ENCODE measurements around the gene EFNA5. TPM values are rescaled to one million over a fixed set of nuclear protein-coding genes. Genes with fewer than 3 reads are reported as not detected.

Gene EFNA5
- polyA plus RNA-seq, 1 donor from 2014 or later = 4.2 TPM

GRCh38 chr5:107512029-107512428, 158.7 kb downstream of the EFNA5 start:
- Histone ChIP-seq H3K9ac (ENCODE audit: low read length) (no peak overlapping the region), H3K27me3 (ENCODE audit: insufficient read depth, low read depth, low read length) (no peaks in the 10 kb centered on the region), H2AFZ (ENCODE audit: low read depth, low read length) (no peak overlapping the region), H3K36me3 (ENCODE audit: insufficient read depth, low read length) (no peaks in the 10 kb centered on the region), H3F3A (ENCODE audit: insufficient read depth, low read length, poor library complexity, severe bottlenecking) (no peaks in the 10 kb centered on the region), H3K4me2 (ENCODE audit: low read length) (no peak overlapping the region), H3K9me3 (ENCODE audit: low read length) (no peaks in the 10 kb centered on the region), H4K20me1 (ENCODE audit: insufficient read depth) (no peaks in the 10 kb centered on the region), H3K27ac (ENCODE audit: low read length) (no peak overlapping the region), H3K4me3 (ENCODE audit: low read length) (no peak overlapping the region), H3K9me2 (ENCODE audit: insufficient read depth, low read length) (no peaks in the 10 kb centered on the region), H3K79me2 (replicated peaks; ENCODE audit: insufficient read depth, low read length) (peaks cover 8% of the 10 kb centered on the region)
- no peak for TF ChIP-seq POLR2AphosphoS5 (IDR thresholded peaks at IDR 0.05)
- TF ChIP-seq MXI1 (conservative IDR thresholded peaks at IDR 0.05; ENCODE audit: poor library complexity, severe bottlenecking) = no peak
- no peak for TF ChIP-seq EZH2 (IDR thresholded peaks at IDR 0.05; ENCODE audit: borderline replicate concordance, insufficient read depth, low read length, poor library complexity, severe bottlenecking)
- TF ChIP-seq REST (IDR thresholded peaks at IDR 0.05; ENCODE audit: borderline replicate concordance) = no peak
- no peak for TF ChIP-seq TAF1 (IDR thresholded peaks at IDR 0.05; ENCODE audit: low read depth)
- TF ChIP-seq CTCF (IDR thresholded peaks at IDR 0.05; ENCODE audit: poor library complexity, severe bottlenecking) = no peak
- TF ChIP-seq EP300 (conservative IDR thresholded peaks at IDR 0.05; ENCODE audit: poor library complexity, severe bottlenecking) = no peak
- TF ChIP-seq SMC3 (conservative IDR thresholded peaks at IDR 0.05; ENCODE audit: poor library complexity) = no peak
- TF ChIP-seq RAD21 (conservative IDR thresholded peaks at IDR 0.05) = no peak

DNA sequence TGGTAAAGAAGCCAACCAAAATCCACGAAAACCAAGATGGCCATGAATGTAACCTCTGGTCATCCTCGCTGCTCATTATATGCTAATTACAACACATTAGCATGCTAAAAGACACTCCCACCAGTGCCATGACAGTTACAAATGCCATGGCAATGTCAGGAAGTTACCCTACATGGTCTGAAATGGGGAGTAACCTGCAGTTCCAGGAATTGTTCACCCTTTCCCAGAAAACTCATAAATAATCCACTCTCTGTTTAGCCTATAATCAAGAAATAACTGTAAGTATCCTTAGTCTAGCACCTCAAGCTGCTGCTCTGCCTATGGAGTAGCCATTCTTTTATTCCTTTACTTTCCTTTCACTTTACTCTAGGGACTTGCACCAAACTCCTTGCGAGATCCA, 160.6 kb downstream of the EFNA5 start:
- H3K79me2 ChIP-seq (replicated peaks; ENCODE audit: insufficient read depth, low read length) = peaks cover 13% of the 10 kb centered on the region
- no peaks in the 10 kb centered on the region for H3K9me3 ChIP-seq (ENCODE audit: low read length)
- H3K27ac ChIP-seq (ENCODE audit: low read length) = no peak overlapping the region
- no peak overlapping the region for H3K4me3 ChIP-seq (ENCODE audit: low read length)
- H2AFZ ChIP-seq (ENCODE audit: low read depth, low read length) = no peak overlapping the region
- H4K20me1 ChIP-seq (ENCODE audit: insufficient read depth) = no peaks in the 10 kb centered on the region
- TF ChIP-seq EP300 (conservative IDR thresholded peaks at IDR 0.05; ENCODE audit: poor library complexity, severe bottlenecking) (no peak), POLR2AphosphoS5 (IDR thresholded peaks at IDR 0.05) (no peak), RAD21 (conservative IDR thresholded peaks at IDR 0.05) (no peak), REST (IDR thresholded peaks at IDR 0.05; ENCODE audit: borderline replicate concordance) (no peak)
- no peaks in the 10 kb centered on the region for H3K27me3 ChIP-seq (ENCODE audit: insufficient read depth, low read depth, low read length)
- no peak overlapping the region for H3K9ac ChIP-seq (ENCODE audit: low read length)
- H3F3A ChIP-seq (ENCODE audit: insufficient read depth, low read length, poor library complexity, severe bottlenecking) = no peaks in the 10 kb centered on the region
- H3K36me3 ChIP-seq (ENCODE audit: insufficient read depth, low read length) = no peaks in the 10 kb centered on the region
- no peaks in the 10 kb centered on the region for H3K9me2 ChIP-seq (ENCODE audit: insufficient read depth, low read length)
- H3K4me2 ChIP-seq (ENCODE audit: low read length) = no peak overlapping the region

Data from neural cell (in vitro differentiated cells).